RWPE2 (cell line): ENCODE data around the gene ZBED4.

ENCODE experiments used
- ATAC-seq: fragments of 200-7000 bp; cut with Tn5 transposase; 3 replicates; pipeline ENCODE4 v1.9.1; 2021; ENCODE audit warnings: low read depth
- DNase-seq: peaks from one replicate; pipeline ENCODE4 v3.0.0-alpha.2; 2020; ENCODE audit warnings: low spot score
- H3K27ac ChIP-seq: fragments of 450-650 bp; 2 replicates; pipeline ENCODE4 v1.5.1; 2017; ENCODE audit warnings: mild to moderate bottlenecking; ENCODE audit not compliant: poor library complexity, severe bottlenecking
- H3K27me3 ChIP-seq: fragments of 250-450 bp; sonication (Bioruptor Pico); 2 replicates; pipeline ENCODE4 v1.5.1; 2021; ENCODE audit warnings: mild to moderate bottlenecking, moderate library complexity; ENCODE audit not compliant: insufficient read depth, poor library complexity, severe bottlenecking
- H3K36me3 ChIP-seq: fragments of 250-450 bp; sonication (Bioruptor Pico); 2 replicates; pipeline ENCODE4 v1.5.1; 2020; ENCODE audit warnings: low read depth, mild to moderate bottlenecking, moderate library complexity
- H3K4me1 ChIP-seq: fragments of 250-450 bp; sonication (Bioruptor Pico); 2 replicates; pipeline ENCODE4 v1.5.1; 2021; ENCODE audit warnings: mild to moderate bottlenecking, moderate library complexity; ENCODE audit not compliant: insufficient read depth, poor library complexity, severe bottlenecking
- H3K4me3 ChIP-seq: fragments of 250-450 bp; sonication (Bioruptor Pico); 2 replicates; pipeline ENCODE4 v1.5.1; 2021; ENCODE audit warnings: mild to moderate bottlenecking, moderate library complexity; ENCODE audit not compliant: severe bottlenecking
- H3K9me3 ChIP-seq: fragments of 250-450 bp; sonication (Bioruptor Pico); 2 replicates; pipeline ENCODE4 v1.5.1; 2021; ENCODE audit warnings: mild to moderate bottlenecking, moderate library complexity; ENCODE audit not compliant: severe bottlenecking
- CTCF ChIP-seq: fragments of 450-650 bp; IDR thresholded peaks from one replicate; pipeline ENCODE4 v1.5.1; 2017; ENCODE audit warnings: mild to moderate bottlenecking, moderate library complexity; ENCODE audit not compliant: poor library complexity, severe bottlenecking

The ZBED4 gene

GRCh38 chr22:49900441-49901230 is 47.0 kb downstream of the ZBED4 start:
- Histone ChIP-seq H3K4me1 (no peaks in the 10 kb centered on the region), H3K27ac (no peak overlapping the region), H3K9me3 (no peaks in the 10 kb centered on the region), H3K27me3 (no peaks in the 10 kb centered on the region), H3K4me3 (no peak overlapping the region), H3K36me3 (peaks cover 23% of the 10 kb centered on the region)
- DNase-seq, result peak; percentile 23
- no peak for TF ChIP-seq CTCF
- ATAC-seq, result no peak

GRCh38 chr22:49901457-49901856 is 47.8 kb downstream of the ZBED4 start:
- Histone ChIP-seq H3K9me3 (no peaks in the 10 kb centered on the region), H3K36me3 (peaks cover 28% of the 10 kb centered on the region), H3K27me3 (no peaks in the 10 kb centered on the region), H3K4me3 (no peak overlapping the region), H3K27ac (no peak overlapping the region), H3K4me1 (no peaks in the 10 kb centered on the region)
- DNase-seq, result peak; percentile 7
- no peak for TF ChIP-seq CTCF
- no peak for ATAC-seq

- H3K9me3 ChIP-seq, result no peaks in the 10 kb centered on the region
- peaks cover 42% of the 10 kb centered on the region for H3K36me3 ChIP-seq
- ATAC-seq, result no peak
- TF ChIP-seq CTCF, result no peak
- no peak overlapping the region for H3K4me3 ChIP-seq
- H3K27ac ChIP-seq, result no peak overlapping the region
- no peaks in the 10 kb centered on the region for H3K4me1 ChIP-seq
- no peaks in the 10 kb centered on the region for H3K27me3 ChIP-seq
- no peak for DNase-seq
Observed at GRCh38 chr22:49903322-49904039, 49.8 kb downstream of the ZBED4 start.

- Histone ChIP-seq H3K36me3 (peaks cover 44% of the 10 kb centered on the region), H3K4me3 (no peak overlapping the region), H3K9me3 (no peaks in the 10 kb centered on the region), H3K4me1 (no peaks in the 10 kb centered on the region), H3K27me3 (no peaks in the 10 kb centered on the region), H3K27ac (no peak overlapping the region)
- no peak for DNase-seq
- ATAC-seq, result no peak
- no peak for TF ChIP-seq CTCF
Observed at GRCh38 chr22:49904040-49904369, 50.4 kb downstream of the ZBED4 start.

- no peaks in the 10 kb centered on the region for H3K9me3 ChIP-seq
- no peaks in the 10 kb centered on the region for H3K27me3 ChIP-seq
- TF ChIP-seq CTCF, result no peak
- no peak overlapping the region for H3K4me3 ChIP-seq
- no peaks in the 10 kb centered on the region for H3K4me1 ChIP-seq
- ATAC-seq (no peak), DNase-seq (no peak)
- no peak overlapping the region for H3K27ac ChIP-seq
- H3K36me3 ChIP-seq, result peaks cover 55% of the 10 kb centered on the region
Observed at GRCh38 chr22:49905465-49905864, 51.8 kb downstream of the ZBED4 start.
